HEK293 (cell line): ENCODE results near the gene CAMK2N1.

Experiments used
- HOXD13 ChIP-seq: sonication (generic); formaldehyde crosslinking; IDR thresholded peaks from 2 replicates; pipeline ENCODE4 v1.8.0; 2022; ENCODE audit warnings: missing genetic modification reagents, borderline replicate concordance
- KLF1 ChIP-seq: fragments of 450-650 bp; formaldehyde crosslinking; IDR thresholded peaks from 2 replicates; pipeline ENCODE4 v1.5.1; 2016; ENCODE audit warnings: missing biosample characterization, missing genetic modification characterization
- MYNN ChIP-seq: fragments of 450-650 bp; formaldehyde crosslinking; IDR thresholded peaks from 2 replicates; pipeline ENCODE4 v1.5.1; 2016; ENCODE audit warnings: missing biosample characterization, missing genetic modification characterization, borderline replicate concordance
- MZF1 ChIP-seq: fragments of 450-650 bp; formaldehyde crosslinking; IDR thresholded peaks from 2 replicates; pipeline ENCODE4 v1.5.1; 2017; ENCODE audit warnings: missing biosample characterization, missing genetic modification characterization, borderline replicate concordance
- PRDM2 ChIP-seq: fragments of 450-650 bp; formaldehyde crosslinking; IDR thresholded peaks from 2 replicates; pipeline ENCODE4 v1.5.1; 2016; ENCODE audit warnings: missing biosample characterization, missing genetic modification characterization, borderline replicate concordance
- TSHZ1 ChIP-seq: fragments of 450-650 bp; formaldehyde crosslinking; IDR thresholded peaks from 2 replicates; pipeline ENCODE4 v1.5.1; 2016; ENCODE audit warnings: missing biosample characterization, missing genetic modification characterization, borderline replicate concordance
- ZNF19 ChIP-seq: fragments of 450-650 bp; formaldehyde crosslinking; IDR thresholded peaks from 2 replicates; pipeline ENCODE4; 2016; ENCODE audit warnings: missing biosample characterization, missing genetic modification characterization, low read depth
- ZNF24 ChIP-seq: fragments of 450-650 bp; formaldehyde crosslinking; IDR thresholded peaks from 2 replicates; pipeline ENCODE4 v1.5.1; 2016; ENCODE audit warnings: missing biosample characterization, missing genetic modification characterization
- ZNF274 ChIP-seq, 2 experiments: fragments of 200-500 bp in 1 of 2; fragments of 450-650 bp in 1 of 2; sonication (Bioruptor generic) in 1 of 2; formaldehyde crosslinking in 1 of 2; IDR thresholded peaks; 2 replicates each; pipeline versions ENCODE4 v1.5.1 to v1.6.1; 2014 to 2016; ENCODE audit warnings: borderline replicate concordance in 1 of 2, inconsistent platforms in 1 of 2, low read length in 1 of 2, missing biosample characterization in 1 of 2, missing genetic modification characterization in 1 of 2

GRCh38 chr1:20454004-20454403 lies 32.0 kb downstream of the CAMK2N1 start:
- TF ChIP-seq HOXD13 (CRISPR knock-in tag): no peak
- no peak for TF ChIP-seq MZF1 (tag by site-specific recombination)
- TF ChIP-seq KLF1 (tag by site-specific recombination): no peak
- no peak for TF ChIP-seq ZNF274 (IDR thresholded peaks at IDR 0.05; ENCODE audit: low read length)
- no peak for TF ChIP-seq ZNF274 (tag by site-specific recombination; IDR thresholded peaks at IDR 0.05; ENCODE audit: borderline replicate concordance)
- no peak for TF ChIP-seq ZNF24 (tag by site-specific recombination)
- TF ChIP-seq TSHZ1: no peak
- TF ChIP-seq ZNF19: no peak
- no peak for TF ChIP-seq PRDM2 (tag by site-specific recombination)
- no peak for TF ChIP-seq MYNN (tag by site-specific recombination)
